ENCODE results near the gene CLPSL2.

CLPSL2 gene

DNA sequence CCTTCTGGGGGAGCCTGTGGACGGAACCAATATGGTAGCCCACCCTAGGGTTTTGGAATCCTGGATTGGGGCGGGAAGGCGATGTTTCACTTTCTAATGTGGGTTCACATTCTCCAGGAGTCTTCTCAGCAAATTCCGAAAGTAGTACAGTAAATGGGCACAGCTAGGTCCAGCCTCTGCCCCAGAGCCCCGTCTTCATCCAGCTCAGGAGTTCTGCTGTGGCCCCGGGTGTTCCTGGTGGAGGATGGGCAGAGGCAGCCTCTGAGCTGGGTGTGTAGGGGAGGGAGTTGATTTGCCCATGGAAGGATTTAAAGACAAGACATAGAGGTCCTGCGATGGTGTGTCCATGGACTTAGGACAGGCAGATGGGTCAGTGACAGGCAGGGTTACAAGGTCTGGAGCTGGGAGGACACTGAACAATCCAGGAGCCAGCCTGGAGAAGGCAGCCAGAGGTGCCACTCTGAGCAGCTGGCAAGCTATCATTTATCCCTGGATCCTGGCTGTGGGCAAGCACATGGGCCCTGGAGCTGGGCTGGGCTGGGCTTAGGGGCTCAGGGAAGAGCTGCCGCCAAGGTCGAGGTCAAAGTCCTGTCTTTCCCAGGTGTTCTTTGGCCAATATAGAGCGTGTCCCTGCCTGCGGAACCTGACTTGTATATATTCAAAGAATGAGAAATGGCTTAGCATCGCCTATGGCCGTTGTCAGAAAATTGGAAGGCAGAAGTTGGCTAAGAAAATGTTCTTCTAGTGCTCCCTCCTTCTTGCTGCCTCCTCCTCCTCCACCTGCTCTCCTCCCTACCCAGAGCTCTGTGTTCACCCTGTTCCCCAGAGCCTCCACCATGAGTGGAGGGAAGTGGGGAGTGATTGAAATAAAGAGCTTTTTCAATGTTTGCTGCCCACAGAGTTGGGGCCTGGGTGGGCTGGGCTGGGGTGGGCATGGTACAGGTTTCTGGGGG is 11.1 kb downstream of the CLPSL2 start:
- no peak for DNase-seq

DNA sequence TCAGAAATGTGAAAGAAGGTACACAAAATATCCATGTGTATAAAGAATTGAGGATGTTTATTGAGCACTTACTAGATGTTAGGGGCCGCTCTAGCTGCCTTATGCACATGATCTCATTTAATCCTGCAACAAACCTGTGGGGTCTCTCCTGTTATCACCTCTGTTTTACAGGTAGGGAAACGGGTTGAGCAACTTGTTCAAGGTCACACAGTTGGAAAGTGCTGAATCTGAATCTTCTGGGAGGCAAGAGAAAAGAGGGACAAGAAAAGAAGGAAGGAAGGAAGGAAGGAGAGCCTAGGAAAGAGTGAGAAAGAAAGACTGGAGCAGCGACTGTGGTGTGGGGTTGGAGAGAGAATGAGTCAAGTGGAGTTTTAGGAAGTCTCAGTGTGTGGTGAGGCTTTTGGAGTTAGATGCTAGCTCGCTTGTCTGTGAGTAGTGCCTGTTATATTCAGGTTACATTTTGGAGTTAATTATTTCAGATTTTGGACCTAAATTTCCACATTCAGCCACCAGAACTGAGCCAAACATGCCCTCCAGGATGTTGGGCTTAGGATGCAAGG is 12.1 kb downstream of the CLPSL2 start:
- DNase-seq, result no peak

DNA sequence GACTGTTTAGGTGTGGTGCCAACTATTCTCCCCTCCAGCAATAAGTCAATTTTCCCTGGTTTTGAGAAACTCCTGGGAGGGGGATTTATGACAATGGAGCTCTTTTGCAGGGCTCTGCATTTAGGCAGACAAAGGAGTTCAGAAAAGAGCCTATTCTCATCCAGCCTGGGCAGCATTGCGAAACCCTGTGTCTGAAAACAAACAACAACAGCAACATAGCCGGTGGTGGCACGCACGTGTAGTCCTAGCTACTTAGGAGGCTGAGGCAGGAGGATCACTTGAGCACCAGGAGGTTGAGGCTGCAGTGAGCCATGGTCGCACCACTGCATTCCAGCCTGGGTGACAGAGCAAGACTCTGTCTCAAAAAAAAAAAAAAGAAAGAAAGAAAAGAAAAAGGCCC is 14.3 kb downstream of the CLPSL2 start:
- DNase-seq, result no peak

DNA sequence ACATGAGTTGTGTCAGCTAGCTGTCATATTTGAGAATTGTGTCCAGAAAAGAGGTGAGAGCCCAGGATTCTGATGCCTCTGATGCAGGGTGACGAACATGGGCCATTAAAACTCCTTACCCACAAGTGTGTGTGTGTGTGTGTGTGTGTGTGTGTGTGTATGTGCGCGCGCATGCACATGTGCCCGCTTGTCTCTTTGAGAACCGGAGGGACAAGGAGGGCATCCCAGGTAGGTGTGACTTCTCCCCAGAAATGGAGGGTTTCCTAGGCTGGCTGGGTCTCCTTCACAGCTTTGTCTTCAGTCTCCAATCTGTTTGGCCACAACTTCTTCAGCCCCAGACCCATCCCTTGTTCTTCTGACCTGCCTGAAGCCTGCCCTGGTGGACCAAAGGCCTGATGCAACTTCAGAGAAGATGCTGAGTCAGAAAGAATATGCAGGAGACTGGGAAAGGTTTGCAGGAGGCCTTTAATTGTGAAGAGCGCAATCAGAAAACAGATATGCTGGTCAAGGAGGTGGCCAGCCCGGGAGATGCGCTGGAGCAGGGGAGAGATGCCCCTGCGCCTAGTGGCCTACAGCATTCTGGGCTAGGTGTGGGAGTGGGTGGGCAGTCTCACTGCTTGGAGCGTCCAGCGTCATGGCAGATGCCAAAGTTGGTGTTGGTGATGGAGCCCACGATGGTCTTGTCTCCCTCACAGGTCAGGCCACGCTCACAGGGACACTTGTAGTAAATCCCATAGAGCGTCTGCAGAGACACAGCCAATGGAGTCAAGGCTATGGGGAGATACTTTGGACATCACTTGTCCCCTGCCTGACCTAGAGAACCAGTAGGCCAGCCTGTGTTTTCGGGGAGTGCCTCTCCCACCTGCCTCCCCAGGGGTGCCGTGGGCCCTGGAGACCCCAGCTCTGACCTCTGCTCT is 18.4 kb downstream of the CLPSL2 start:
- DNase-seq, result no peak

DNA sequence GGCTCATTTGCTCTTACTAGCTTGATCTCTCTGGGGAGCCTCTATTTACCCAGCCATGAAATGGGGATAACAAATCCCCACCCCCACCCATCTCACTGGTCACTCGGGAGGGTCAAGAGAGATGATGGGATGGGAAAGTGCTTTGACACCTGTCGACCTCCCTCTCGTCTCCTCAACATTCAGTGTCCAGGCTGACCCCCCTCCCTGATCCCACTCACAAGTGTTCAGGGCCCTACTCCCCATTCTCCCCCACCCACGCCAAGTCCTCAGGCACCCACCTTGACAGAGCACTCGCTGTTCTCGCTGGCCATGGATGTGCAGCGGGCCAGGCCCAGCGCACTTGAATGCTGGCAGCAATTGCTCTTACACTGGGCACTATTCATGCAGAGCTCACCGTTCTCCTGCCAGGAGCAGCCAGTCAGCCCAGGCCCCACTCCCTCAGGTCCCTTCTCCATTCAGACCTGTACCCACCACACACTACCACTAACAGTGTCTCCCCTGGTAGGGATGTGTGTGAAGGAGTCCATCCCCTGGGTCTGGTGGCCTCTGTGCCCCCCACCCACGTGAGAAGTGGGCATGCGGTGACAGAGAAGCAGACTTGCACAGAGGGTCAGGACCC is 19.2 kb downstream of the CLPSL2 start:
- DNase-seq, result no peak

DNA sequence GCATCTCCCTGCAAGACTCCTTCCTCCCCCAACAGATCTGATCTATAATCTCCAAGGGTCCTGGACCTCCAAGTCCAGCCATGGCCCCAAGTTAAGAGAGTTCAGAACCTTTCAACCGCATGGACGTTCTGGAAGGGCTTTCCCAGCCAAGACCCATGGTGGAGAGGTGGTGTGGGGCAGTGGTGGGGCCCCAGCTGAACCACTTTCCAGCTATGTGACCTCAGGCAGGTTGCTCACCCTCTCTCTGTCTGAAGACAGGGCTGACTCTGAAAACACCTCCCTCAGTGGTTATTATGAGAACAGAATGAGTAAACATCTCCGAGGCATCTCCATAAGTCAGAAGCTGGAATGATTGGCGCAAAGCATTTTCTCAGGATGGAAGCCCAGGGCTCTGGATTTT is 19.8 kb downstream of the CLPSL2 start:
- DNase-seq, result no peak

DNA sequence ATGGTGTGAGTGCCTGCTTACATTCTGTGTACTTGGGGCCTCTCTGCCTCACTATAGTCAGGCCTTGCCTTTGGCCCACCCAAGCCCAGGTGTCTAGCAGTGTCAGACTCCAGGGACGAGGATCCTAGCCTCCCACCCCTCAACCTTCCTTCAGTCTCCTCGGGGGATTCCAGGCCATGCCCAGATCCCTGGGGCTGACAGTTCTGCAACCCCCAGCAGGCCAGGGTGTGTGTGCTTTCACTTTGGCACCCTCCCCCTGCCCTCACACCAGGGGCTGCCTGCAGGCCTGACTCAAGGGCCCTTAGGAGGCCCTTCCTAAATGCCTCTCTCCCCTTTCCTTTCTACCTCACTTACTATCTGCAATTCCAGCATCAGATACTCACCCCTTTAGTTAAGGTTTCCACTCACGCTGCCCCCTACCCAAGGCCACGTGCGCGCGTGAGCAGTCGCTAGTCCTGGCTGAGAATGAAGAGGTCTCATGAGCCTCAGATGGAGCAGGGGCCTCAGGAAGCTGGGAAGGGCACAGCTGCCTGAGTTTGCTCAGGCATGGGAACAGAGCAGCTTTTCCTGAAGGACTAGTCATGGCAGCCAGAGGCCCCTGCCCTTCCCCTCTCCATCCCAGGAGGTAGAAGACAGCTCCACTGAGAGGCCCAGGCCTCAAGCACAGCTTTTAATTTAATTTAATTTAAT is 21.6 kb downstream of the CLPSL2 start:
- no peak for DNase-seq

DNA sequence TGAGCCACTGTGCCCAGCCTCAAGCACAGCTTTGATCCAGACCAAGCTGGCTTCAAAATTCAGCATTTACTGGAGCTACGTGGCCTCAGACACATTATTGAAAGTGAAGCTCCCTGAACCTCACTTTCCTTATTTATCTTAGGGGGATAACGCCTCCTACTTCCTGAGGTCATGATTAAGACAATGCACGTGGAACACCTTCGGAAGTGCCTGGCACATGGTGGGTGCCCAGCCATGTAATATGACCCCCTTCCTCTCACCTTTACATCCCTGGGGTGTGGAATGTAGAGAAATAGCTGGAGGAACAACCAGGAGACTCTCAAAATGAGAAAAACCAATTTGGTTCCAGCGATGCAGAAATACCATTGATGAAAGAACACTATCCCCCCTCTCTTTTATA is 22.3 kb downstream of the CLPSL2 start:
- no peak for DNase-seq

DNA sequence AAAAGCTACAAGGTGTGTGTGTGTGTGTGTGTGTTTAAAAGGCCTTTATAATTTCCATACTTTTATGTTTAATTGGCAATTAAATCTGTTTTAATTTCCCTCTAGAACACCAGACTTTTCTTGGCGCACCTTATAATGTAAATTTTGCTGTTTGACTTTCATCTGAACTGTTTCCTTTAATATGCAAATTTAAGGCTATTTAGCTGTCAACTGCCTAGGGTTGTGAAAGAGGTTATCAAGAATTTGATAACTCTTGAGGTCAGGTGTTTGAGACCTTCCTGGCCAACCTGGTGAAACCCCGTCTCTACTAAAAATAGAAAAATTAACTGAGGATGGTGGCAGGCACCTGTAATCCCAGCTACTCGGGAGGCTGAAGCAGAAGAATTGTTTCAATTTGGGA is 24.8 kb downstream of the CLPSL2 start:
- no peak for DNase-seq

DNA sequence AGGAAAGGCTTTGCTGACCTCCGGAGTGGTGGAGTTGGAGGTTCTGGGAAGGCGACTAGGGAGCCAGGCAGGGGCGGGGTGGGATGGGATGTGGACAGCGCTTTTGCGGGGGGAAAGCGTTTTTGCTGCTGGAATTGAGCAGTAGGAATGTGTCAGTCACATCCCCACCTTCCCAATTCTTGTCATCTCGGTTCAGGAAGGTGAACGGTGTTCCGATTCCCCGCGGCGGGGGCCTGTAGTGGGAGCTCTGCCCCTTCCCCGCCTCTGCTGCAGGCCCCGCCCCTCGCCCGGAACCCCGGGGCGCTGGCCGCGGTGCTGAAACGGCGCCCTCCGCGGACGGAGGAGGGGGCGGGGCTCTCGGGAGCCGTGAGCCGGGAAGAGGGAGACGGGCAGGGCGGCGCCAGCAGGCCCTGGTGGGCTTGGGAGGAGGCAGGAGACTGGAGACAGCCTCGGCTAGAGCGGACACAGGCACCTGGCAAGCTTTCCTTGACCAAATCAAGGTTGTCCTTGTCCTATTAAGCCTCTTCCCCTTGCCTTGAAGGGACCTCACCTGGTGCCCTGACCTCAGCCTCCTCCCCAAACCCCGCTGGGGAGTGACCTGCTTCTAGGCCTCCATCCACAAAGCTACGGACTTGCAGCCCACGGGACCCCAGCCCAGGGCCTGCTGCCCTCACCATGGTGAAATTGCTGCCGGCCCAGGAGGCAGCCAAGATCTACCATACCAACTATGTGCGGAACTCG is 28.8 kb downstream of the CLPSL2 start, which contains the start of gene LHFPL5:
Gene LHFPL5 (plus strand): TSS at position 357 of the 741 bp plus-strand sequence. CDS start 319 bp downstream, at position 676.
- DNase-seq, result peak in 4 of 5 experiments; percentile 10 to 46 (median 24)

DNA sequence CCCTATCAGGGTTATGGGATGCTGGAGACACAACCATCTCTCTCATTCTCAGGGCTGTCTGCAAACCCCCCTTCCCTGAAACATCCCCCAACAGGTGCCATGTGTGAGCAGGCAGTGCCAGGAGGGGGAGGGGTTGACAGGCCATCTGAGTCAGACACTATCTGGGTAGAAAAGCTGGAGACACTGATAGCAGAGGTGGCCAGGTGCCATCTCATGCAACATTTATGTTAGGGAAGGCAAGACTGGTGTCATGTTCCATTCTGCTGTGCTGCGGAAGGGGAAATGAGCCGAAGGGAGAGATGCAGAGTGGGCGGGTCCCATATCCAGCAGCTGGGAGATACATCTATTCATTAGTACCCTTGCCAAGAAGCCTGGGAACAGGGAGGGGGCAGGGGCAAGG is 32.3 kb downstream of the CLPSL2 start:
- DNase-seq, result no peak

DNA sequence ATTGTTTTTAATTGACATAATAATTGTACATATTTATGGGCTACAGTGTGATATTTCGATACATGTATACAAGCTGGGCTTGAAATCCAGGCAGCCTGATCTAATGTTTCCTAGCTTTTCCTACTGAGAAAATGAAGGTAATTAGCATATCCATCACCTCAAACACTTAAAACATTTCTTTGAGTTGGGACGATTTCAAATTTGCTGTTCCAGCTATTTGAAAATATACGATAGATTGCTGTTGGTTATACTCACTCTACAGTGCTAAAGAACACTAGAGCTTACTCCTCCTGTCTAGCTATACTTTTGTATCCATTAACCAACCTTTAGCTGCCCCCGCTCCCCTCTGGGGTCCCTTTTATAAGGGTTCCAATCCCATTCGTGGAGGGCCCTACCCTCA is 33.4 kb downstream of the CLPSL2 start:
- no peak for DNase-seq

DNA sequence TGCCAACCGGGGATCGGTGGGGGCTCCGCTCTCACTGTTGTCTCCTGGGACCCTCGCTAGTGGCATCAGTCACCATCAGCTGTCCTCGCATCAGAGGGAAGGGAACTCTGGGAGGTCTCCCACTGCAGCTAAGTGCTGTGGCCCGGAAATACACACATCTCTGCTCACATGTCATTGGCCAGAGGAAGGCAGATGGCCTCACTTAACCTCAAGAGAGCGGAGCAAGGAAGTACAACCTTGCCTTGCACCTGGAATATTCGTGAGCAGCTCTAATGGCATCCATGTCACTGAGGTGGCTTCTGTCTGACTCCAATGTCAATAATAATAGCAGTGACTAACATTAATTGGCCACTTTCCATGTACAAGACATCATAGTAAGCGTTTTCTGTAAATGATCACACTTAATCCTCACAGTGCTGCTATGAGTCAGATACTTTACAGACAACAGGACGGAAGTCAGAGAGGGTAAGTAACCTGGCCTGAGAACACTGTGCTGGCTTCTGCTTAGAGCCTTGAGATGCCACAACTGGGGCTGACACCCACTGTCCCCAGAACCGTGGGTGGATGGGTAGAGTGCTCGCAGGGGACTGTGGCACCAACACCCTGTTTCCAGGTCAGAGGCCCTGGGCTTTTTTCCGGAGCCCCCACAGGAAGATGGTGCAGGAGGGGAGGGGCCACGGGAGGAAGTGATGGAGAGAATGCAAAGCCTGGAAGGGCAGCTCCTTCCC is 34.7 kb downstream of the CLPSL2 start:
- DNase-seq, result no peak

DNA sequence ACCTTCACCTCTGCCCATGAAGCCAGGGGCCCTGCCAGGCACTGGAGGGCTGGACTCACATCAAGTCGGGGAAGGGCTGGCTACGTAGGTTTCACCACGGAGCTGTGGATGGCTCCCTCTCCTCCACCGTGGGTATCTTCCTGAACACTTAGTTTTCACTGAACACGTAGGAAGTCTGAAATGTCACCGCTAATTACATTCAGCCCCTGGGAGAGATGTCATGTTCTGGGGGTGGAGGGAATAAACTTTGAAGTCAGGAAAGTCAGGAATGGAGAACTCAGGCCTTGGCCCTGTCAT is 35.2 kb downstream of the CLPSL2 start:
- no peak for DNase-seq

DNA sequence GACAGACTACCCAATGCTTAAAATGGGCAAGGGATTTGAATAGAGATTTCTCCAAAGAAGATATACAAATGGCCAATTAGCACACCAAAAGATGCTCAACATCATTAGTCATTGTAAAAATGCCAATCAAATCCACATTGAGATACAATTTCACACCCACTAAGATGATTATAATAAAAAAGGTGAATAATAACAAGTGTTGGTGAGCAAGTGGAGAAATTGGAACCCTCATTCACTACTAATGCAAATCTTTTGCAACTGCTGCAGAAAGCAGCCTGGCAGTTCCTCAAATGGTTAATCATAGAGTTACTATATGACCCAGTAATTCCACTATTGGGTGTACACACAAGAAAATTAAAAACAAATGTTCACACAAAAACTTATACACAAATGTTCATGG is 41.1 kb downstream of the CLPSL2 start:
- no peak for DNase-seq

DNA sequence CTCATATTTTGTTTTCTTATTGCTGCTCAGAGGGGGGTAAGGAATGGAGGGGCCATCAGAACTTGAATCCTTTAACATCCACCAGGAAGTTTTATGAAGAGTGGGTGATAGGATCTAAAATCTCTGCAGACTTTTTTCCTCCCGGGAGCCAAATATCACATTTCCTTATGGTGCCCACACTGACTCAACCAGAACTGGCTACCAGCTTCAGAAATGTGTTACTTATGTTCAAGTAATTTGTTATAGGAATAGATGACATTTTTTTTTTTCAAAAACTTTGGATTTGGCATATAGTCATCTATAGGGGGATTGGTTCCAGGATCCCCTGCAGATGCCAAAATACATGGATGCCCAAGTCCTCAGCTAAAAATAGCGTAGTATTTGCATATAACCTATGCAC is 47.2 kb downstream of the CLPSL2 start:
- no peak for DNase-seq

DNA sequence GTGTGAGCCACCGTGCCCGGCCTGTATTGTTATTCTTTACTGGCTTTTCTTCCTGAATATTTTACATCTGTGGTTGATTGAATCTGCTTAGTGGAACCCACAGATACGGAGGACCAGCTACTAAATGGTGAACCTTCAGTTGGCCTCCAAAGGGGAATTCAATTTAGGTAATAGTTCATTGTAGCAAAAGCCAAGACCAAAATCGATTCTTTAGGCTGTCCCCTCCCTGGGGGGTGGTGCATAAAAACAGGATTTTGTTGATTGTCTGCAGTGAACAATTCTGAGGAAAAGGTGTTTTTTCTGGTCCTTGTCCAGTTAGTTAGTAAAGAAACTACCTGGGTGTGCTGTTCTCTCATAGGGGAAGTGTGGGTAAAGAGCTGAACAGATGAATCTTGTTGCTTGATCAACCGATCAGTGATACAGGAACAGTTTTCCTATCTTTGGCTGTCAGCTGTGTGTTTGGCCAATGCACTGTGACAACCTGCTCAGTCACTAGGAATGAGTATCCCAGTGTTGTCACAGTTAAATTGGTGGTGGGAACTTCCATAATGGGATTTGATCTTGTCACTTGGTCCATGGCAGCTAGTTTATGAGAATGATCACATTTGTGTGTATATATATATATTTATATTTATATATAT is 48.3 kb downstream of the CLPSL2 start:
- DNase-seq, result no peak

All from T-helper 2 cell (primary cell).